Measurements from ENCODE around the gene HOXA11.

HOXA11 gene

DNA sequence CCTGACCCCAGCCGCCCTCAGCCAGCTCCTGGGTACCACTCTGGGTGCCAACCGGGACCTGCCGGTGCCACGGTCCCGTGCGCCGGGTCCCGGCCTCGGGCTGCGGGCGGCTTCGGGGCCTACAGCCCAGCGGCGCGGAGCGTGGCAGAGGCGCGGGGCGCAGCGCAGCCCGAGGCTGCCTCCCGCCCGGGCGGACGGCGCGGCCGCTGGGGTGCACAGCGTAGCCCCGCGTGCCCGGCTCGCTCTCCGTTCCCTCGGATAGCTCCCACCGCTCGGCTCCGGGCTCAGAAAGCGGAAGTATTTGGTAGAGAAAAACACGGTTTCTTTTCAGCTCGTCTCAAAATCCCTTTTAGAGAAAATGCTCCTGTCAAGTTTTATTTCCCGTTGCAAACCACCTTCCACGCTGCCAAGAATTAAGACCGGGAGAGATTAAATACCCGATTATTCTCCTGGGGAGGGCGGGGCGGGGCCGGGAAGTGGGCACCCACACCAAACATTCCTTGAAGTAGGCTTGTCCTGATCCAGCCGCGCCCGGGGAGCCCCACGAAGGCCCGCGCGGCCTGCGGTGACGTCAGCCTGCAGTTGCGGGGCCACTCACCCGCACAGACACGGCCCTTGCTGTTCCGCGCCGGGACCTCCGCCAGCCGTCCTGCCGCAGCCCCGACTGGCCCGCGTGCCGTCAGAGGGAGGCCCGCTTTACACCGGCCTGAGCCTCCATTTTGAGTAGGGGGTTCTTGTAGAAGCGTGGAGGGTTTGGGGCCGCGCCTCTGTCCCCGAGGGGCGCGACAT is 7.7 kb upstream of the HOXA11 start:
- DNase-seq (ENCODE audit: low spot score), result no peak

DNA sequence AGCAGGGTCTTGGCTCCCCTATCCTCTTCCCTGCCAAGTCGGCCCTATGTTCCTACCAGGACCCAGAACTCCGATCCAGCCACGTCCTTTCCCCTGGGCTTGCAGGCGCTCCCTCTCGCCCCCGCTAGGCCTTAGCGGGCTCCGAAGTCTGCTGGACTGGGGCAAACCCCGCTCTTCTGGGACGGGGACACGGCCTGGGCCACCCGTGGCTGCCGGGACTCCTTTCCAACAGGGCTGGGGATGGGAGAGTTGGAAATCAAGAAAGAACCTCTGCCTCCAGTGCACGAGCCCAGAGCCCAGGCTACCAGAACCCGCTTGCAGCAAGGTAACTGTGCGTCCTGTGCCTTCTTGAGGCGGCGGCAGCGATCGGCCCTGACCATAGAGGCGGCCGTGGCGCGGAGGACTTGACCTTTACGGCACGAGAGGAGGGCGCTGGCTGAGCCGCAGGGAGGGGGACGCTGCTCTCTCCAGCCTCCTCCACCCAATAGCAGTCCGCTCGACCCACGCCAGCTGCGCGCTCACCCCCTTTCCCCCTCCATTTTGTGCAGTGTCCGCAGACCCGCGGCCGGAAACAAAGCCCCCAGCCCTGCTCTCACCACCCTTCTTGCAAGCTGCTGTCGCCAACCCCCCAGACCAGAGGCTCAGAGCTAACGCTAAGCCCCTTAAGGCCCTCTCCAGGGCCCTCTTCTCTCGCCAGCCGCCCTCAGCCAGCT is 7.0 kb upstream of the HOXA11 start:
- no peak for DNase-seq (ENCODE audit: low spot score)

DNA sequence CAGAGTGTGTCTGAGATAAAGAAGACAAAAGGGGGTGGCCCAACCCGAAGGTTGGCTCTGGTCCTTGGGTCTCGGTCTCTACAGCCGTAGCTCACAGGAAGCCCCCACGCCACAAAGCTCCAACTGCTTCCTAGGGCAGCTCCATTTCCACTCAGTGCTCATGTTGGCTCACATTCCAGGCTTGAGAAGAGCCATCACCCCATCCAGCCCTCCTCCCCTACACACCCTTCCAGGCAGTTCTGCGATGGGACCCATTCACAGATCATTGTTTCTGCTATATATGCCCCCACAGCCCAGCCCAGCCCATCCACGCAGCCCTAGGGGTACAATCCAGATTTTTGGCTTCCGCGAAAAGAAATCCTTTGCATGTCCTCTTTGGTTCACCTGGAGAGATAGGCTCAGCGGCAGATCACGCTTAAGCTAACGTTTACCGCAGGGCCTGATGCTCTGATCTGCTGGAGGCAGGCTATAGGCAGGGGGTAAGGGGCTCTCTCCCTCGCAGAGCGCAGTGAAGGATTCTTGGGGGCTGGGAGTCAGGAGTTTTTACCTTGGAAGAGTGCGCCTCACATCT is 6.2 kb upstream of the HOXA11 start:
- no peak for DNase-seq (ENCODE audit: low spot score)

DNA sequence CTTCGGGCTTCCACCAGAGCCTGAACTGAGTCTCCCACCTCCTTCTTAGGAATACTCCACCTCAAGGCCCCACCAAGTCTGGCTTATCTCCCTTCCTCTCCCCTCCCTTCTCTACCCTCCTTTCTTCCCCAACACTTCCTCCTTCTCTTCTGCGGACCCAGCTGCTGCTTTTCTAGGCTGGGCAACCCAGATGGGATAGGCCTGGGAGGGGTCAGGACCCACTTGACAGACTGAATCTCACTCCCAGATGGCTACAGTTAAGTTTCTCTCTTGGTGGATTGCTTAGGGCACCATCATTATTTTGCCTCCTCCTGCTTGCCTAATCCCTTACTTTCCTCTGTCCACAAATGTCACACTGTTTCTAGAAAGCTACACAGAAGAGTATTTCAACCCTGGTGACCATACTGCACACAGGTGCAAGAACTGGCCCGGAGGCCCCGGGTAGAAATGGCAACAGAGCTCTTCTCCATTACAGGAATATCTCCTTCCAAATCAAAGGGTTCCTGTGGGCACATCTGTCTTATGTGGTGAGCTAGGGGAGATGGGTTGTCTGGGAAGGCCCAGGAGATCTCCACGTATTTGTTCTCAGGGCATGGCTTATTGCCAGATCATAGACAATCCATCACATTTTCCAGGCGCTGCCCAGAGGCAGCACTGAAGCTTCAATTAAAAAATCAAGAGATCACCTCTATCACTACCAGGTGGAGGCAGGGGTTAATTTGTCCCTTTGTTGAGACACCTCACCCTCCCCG is 5.1 kb upstream of the HOXA11 start:
- no peak for DNase-seq (ENCODE audit: low spot score)

DNA sequence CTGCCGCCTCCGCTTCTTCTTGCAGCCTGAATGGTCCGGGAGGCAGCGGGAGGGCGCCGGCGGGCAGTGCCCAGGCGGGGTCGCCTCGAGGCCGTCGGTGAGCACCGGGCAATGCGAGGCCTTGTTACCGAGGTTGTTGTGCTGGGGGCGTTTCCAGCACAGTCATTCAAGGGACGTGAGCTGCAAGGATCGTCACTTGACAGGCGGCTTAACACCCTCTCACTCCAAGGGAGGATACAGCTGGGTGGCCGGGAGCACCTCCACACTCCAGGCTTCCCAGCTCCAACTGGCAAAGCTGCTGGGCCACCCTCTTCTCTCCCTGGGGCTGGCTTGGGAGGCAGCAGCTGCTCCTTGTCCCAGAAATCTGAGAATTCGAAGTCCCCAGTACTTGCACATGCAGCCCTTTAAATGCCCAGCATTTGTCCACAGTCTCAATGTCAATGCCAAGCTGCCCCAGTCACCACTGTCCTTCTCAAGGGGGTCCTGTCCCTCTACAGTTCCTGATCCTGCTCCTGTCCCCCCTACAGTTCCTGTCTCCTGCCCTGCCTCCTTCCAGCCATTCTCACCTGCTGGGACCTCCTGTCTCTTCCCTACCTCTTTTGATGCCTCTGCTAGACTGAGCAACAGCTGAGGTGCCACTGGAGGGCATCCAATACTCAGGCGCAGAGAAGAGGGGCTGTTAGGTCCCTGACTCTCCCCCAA is 4.4 kb upstream of the HOXA11 start:
- DNase-seq (ENCODE audit: low spot score), result no peak

DNA sequence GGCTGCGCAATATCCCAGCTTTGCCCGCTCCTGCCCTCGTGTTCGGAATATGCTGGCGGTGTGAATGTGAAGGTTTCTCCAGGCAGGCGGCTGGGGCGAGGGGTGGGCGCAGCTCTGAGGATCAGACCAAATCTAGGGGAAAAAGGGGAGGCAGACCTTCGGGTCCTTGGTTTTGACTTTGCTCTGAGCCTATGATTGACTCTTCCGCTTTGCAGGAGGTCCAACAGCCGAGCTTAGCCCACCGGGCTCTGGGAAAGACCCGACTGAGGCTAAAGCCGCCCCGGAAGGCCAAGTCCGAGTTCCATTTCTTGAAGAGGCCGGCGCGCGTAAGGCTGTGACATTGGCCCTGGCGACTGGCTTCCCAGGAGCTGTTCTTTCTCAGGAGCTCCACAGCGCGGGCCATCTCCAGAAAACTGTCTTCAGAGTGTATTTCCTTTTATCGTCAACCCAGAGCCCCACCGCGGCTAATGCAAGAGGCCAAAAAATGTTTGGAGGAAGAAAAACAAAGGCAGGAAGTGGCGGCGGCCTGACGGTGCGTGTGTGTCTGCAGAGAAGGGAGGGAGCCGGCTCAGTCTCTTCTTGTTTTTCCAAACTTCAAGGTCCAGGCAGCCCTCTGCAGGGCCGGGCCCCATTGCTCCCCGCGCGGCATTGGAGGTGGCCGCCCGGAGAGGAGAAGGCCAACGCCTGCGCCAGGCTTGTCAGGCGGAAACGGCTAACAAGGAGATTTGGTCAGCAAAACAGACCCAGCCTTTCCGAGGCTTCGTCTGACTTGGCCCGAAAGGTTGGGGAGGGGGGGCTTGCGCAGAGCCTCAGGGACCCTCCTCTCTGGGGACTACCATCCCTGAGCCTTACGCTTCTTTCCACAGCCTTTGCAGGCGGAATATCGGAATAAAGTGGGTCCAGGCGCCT is 3.6 kb upstream of the HOXA11 start:
- no peak for DNase-seq (ENCODE audit: low spot score)

DNA sequence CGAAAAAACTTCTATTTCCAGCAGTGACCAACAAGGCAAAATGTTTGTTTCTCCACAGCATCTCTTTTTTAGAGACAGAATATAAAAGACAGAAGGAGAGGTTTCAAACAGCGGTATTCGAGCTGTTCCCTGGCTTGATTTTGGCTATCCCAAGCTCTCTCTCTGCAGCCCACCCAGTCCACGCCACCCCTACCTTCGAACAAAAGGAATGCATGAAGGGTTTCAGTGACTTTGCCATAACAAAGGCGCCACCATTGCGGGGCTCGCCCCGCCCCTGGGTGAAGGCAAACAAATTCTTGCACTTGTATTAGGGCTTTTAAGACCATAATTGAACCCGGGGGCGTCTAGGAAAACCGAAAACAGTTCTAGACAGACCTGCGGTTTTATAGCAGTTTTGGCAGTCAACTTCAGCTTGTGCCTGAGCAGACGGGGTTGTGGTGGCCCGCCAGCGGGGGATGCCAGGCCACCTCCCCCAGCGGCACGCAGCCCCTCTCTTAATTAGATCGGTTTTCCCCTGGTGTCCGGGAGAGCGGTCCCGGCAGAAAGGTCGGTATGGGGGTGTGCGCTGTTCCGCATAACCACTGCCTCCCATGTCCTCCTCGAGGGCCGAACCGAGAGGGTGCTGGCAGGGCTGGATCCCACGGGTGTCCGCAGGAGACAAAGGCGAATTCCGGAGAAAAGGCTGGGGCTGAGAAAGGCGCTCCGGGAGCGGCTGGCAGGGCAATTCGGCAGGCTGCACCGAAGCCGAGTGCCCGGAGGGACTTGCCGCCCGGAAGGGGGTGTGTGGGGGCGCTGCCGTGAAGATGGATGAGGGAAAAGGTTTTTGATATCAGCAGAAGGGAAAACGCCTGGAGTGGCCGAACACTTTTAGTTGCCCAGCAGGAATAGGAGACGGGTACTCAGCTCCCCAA is 2.7 kb upstream of the HOXA11 start:
- no peak for DNase-seq (ENCODE audit: low spot score)

DNA sequence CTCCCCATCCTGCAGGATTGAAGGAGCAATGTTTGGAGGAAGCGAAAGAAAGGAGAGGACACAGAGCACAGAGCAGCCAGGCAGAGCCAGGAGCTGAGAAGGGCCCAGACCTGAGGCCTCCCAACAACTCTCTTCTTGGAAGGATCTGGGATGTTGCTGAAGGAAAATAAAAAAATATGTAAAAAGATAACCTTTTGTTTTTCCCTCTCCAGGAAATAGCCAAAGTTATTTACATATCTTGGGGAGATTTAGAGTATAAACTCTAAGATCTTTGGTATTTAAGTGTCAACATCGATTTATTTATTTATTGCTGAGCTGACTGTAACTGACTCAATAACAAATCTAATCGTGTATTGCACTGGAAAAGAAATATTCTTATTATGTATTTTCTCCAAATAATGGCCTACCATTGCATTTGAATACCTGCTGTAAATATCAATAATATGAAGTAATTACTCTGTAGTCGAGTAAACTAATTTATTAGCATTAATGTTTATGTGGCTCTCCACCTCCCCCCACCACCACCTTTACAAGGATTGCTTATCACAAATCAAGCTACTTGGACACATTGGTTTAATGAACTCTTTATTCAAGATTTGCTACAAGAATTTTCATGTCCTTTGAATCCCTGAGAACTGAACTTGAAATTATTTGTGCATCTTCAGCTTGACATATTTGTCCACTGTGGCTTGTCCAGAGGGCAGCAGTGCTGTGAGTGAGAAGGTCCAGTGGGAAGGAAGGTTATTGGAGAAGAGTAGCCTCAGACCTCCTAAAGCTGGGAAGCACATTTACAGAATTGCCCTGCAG is 1.8 kb upstream of the HOXA11 start:
- DNase-seq (ENCODE audit: low spot score), result no peak

DNA sequence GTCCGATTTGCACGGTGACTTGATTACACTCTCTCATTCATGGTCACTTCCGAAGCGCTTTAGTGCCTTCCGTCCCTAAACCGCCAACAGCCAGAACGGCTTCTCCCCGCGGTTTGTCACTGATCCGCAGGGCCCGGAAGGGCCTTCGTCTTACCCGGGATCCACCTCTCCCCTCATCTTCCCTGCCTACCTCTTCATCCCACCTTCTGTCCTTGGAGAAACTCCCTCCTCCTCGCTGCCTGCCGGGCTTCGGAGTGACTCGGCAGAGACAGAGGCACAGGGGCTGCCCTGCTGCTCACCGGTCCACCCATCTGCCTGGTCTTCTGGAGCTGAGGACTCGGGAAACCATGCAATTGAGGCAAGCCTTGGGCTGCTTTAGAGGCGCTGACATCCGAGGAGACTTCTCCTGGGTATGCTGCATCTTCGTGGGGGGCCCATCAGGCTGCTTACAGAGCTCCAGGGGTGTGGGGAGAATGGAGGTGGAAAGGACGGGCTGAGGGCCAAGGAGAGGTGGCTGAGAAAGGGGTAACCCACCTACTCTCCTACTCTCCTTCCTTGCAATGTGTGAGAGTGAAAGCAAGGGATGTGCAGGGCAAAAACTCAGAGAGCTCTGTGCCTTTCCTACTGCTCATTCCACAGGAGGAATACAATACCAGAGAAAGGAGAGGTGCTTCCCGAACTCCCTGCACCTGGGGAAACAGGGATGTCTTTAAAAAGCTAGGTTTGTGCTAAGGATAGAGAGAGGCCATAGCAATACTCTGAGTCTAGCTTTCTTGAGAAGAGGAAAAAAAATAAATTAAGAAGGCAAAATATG is 1.0 kb upstream of the HOXA11 start:
- peak; percentile 17 for DNase-seq (ENCODE audit: low spot score)

DNA sequence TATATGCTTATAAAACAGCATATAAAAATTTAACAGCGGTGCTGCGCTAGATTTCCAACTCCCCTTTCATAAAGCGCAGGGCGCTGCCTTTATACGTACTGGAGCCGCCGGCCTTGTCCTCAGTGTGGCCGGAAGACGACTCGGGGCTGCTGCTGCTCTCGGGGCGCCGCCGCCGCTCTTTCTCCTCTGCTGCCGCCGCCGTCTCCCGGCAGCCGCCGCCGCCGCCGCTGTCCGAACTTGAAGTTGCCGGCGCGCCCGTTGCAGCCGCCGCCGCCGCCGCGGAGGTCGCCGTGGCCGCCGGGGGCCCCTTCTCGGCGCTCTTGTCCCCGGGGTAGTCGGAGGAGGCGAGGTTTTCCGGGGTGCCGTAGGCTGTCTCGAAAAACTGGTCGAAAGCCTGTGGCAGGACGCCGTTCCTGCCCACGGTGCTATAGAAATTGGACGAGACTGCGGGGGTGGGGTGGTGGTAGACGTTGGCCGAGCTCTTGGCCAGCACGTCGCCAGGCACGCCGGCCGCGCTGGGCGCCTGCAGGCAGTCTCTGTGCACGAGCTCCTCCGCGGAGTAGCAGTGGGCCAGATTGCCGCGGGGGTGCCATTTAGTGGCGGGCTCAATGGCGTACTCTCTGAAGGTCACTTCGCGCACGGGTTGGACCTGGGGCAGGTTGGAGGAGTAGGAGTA is 557 bp downstream of the HOXA11 start:
- peak; percentile 75 for DNase-seq (ENCODE audit: low spot score)

DNA sequence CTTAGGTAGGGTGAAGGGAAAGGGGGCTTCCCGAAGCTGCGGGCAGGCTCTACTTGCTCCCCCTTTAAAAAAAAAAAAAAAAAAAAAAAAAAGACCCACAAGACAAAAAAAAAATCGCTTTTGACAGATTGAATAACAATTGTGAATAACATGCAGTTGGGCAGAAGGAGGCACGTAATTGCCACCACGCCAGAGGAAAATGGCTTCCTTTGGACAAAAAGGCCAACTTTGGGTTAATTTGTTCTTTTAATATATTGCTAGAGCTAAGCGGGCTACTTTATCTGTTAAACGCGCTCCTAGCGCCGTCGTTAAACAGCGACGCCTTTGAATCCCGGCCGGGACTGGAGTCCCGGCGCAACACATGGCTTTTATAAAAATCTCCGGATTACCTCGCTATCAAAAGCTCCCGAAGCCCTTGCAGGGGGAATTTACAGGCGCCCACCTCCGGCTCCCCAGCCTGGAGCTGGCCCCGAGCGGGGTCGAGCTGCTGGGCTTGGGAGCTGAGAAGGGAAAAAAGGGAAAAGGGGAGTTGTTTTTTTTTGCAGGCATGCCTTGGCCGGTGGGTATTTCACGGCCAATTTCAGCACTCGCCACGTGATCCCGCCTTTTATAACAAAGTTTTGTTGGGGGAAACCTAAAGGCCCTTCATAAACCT is 1.2 kb downstream of the HOXA11 start:
- peak; percentile 52 for DNase-seq (ENCODE audit: low spot score)

DNA sequence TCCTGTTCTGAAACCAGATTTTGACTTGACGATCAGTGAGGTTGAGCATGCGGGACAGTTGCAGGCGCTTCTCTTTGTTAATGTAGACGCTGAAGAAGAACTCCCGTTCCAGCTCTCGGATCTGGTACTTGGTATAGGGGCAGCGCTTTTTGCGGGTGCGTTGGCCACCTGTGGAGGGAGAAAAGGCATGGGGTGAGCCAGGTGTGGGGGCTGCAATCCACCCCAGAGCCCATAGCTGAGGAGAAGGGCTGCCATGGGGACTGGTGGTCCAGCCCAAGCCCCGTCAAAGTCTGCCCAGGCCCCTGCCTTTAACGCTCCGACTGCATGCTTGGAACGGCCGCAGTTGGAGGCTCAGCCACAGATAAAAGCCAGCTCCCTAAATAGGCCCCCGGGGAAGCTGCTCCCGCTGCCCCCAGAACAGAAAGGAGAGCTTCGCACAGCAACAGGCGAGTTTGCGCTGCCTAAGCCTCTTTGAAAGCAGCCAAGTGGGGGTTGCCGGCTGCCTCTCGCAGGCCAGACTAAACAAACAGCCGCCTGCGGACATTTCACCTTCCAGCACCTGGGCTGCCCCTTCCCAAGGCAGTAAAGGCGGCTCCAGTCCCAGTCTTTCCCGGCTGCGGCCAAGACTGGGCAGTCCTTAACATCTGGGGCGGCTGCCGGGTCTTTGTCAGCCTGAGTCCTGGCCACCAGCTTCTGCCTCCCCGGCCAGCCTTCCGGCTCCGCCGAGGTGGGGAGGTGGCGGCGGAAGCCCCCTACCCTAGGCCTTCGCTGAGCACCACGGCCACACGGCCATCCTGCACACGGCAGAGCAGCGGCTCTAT is 2.0 kb downstream of the HOXA11 start:
- DNase-seq (ENCODE audit: low spot score), result peak; percentile 37

DNA sequence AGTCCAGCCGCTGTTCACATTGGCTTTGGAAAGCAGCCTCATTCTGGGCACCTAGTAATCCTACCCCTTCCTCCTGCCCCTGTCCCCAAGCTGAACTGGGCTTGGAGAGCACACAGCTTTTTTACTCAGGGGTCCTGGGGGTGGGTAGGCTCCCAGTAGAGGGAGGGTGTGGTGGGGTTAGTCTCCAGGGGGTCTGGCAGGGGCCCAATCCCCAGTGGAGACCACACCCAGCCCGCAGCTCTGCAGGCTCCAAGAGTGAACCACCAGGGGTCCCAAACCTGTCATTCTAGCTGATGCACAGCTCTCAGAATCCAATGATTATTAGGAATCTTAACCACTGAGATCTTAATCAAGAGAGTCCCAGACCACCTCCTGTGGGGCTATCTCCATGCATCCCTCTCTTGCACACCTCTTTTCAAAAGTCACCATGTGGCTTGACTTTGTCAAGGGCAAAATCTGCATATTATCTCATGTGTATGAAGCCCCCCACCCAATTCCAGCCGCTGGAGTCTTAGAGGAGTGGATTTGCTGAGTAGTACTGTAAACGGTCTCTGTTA is 2.7 kb downstream of the HOXA11 start:
- DNase-seq (ENCODE audit: low spot score), result no peak

DNA sequence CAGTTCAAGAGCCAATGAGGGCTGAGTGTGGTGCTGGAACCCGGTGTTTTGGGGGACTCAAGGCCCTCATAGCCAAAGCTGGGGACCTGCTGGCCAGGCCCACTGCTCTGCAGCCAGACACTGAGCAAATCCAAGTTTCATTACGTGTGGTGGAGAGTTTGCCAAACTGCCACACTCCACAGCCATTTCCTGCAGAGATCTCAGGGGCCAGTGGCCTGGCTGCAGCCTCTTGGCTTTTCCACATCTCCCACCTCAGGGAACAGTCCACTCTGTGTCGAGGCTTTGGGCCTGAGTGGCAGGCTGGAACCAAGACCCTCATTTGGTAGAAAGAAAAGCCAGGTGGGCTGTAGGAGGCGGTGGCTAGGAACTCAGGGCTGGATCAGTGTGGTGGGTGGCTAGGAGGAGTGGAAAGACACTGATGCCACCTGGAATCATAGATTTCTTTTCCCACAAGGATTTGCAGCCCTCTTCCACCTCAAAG is 3.2 kb downstream of the HOXA11 start:
- DNase-seq (ENCODE audit: low spot score), result no peak

All from SW480 (cell line).